ENCODE results near the gene XRN1. TPM values are rescaled to one million over a fixed set of nuclear protein-coding genes. Genes with fewer than 3 reads are reported as not detected.

Gene XRN1
- total RNA-seq, 4 donors from 2014 or later, result 32.2 to 89.6 (median 36.6) TPM

DNA sequence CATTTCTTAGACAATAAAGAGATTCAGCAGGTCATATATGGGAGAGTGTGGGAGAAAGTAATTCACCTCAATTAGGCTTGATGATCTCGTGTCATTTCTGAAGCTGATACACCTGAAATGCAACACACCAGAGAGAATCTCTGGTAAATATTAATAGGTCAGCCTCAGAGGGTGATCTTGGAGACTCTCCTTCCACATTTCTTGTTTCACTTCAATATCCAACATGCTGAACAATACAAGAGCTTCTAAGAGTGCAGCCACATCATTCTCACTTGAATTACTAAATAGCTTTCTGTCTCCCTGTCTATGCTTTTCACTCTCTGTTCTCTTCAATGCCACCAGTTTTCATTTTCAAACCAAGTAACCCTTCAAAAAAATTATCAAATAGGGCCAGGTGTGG is 151.3 kb downstream of the XRN1 start:
- Histone ChIP-seq H3K4me3 (no peak overlapping the region), H3K9me3 (no peaks in the 10 kb centered on the region), H3K27ac (no peak overlapping the region), H3K4me1 (no peaks in the 10 kb centered on the region), H3K27me3 (no peaks in the 10 kb centered on the region), H3K36me3 (no peaks in the 10 kb centered on the region)
- no peak for TF ChIP-seq EP300 (IDR thresholded peaks at IDR 0.05)
- TF ChIP-seq POLR2AphosphoS5 (IDR thresholded peaks at IDR 0.05), result no peak
- TF ChIP-seq CTCF (IDR thresholded peaks at IDR 0.05), result no peak
- DNase-seq (ENCODE audit: low spot score in 2 of 2), result no peak
- 83% methylated on average over 1 of the region's 1 CpG for WGBS

- Histone ChIP-seq H3K4me1 (no peaks in the 10 kb centered on the region), H3K27ac (no peak overlapping the region), H3K4me3 (no peak overlapping the region), H3K36me3 (no peaks in the 10 kb centered on the region), H3K27me3 (no peaks in the 10 kb centered on the region), H3K9me3 (peaks cover 8% of the 10 kb centered on the region)
- DNase-seq (ENCODE audit: low spot score in 2 of 2), result no peak
- TF ChIP-seq POLR2A (IDR thresholded peaks at IDR 0.05) (no peak), POLR2AphosphoS5 (IDR thresholded peaks at IDR 0.05) (no peak), EP300 (IDR thresholded peaks at IDR 0.05) (no peak), CTCF (IDR thresholded peaks at IDR 0.05) (no peak)
- 77% methylated on average over 5 of the region's 5 CpGs for WGBS
These were observed 159.8 kb downstream of the XRN1 start for GRCh38 chr3:142287866-142288638.

DNA sequence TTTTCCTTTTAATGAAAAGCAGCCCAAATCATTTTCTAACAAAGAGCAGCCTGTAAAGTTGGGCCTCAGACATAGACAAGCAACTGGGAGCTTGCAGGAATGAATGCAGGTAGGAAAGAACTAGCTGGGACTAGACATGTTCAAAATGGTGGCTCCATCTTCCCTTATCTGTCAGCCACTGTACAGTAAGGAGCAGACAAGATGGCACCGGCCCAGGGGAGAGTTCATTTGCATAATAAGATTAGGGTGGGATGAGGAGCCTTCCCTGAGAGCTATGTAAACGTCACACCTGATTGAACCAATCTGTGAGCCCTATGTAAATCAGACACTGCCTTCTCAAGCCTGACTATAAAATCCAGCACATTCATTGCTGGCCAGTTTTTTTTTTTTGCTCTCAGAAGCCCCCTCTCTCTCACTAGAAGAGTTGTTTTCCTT is 162.7 kb downstream of the XRN1 start:
- peaks cover 8% of the 10 kb centered on the region for H3K9me3 ChIP-seq
- H3K27me3 ChIP-seq, result no peaks in the 10 kb centered on the region
- TF ChIP-seq POLR2AphosphoS5 (IDR thresholded peaks at IDR 0.05) (no peak), CTCF (IDR thresholded peaks at IDR 0.05) (no peak), POLR2A (IDR thresholded peaks at IDR 0.05) (no peak), EP300 (IDR thresholded peaks at IDR 0.05) (no peak)
- WGBS, result 64% methylated on average over 2 of the region's 2 CpGs
- H3K36me3 ChIP-seq, result no peaks in the 10 kb centered on the region
- no peaks in the 10 kb centered on the region for H3K4me1 ChIP-seq
- DNase-seq (ENCODE audit: low spot score in 2 of 2), result no peak
- H3K4me3 ChIP-seq, result no peak overlapping the region
- H3K27ac ChIP-seq, result no peak overlapping the region

DNA sequence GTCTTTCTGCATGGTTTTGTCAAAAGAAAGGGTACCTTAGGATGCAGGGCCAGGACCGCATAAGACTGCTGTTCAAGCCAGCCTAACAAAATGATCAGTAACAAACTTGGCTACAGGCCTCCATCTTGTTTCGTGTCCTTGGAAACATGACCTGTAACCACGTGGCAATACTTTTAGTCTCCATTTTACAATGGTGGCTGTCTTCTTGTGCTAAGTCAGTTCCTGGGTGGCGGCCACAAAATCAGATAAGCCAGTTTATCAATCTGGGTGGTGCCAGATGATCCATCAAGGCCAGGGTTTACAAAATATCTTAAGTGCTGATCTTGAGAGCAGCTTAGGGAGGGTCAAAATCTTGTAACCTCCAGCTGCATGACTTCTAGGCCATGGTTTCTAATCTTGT is 165.3 kb downstream of the XRN1 start:
- 84% methylated on average over 4 of the region's 4 CpGs for WGBS
- no peaks in the 10 kb centered on the region for H3K4me1 ChIP-seq
- TF ChIP-seq CTCF (IDR thresholded peaks at IDR 0.05), result no peak
- no peak for TF ChIP-seq POLR2AphosphoS5 (IDR thresholded peaks at IDR 0.05)
- TF ChIP-seq POLR2A (IDR thresholded peaks at IDR 0.05), result no peak
- no peak for TF ChIP-seq EP300 (IDR thresholded peaks at IDR 0.05)
- H3K27ac ChIP-seq, result no peak overlapping the region
- no peaks in the 10 kb centered on the region for H3K36me3 ChIP-seq
- DNase-seq (ENCODE audit: low spot score in 2 of 2), result no peak
- H3K4me3 ChIP-seq, result no peak overlapping the region
- H3K27me3 ChIP-seq, result no peaks in the 10 kb centered on the region
- no peaks in the 10 kb centered on the region for H3K9me3 ChIP-seq

DNA sequence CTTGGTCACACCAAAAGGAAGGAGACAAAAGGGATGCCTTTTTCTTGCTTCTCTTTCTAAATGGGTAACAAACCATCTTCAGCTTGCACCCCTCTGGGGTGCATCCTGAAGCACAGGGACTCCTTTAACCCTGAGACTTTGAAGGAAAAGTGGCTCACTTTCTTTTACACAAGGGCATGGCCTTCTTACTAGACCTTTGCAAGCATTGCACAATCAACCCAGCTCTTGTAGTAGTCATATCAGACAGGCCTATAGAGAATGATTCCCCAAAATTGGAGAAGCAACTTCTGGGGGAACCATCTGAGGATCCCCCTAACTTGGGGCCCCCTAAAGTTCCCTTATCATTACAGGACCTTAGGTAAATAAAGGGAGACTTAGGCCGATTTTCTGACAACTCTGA is 166.4 kb downstream of the XRN1 start:
- 88% methylated on average over 1 of the region's 1 CpG for WGBS

More for the DNA sequence above, 166.4 kb downstream of the XRN1 start:
- TF ChIP-seq POLR2AphosphoS5 (IDR thresholded peaks at IDR 0.05), result no peak
- TF ChIP-seq CTCF (IDR thresholded peaks at IDR 0.05), result no peak
- Histone ChIP-seq H3K4me1 (no peaks in the 10 kb centered on the region), H3K4me3 (no peak overlapping the region), H3K9me3 (no peaks in the 10 kb centered on the region), H3K27ac (no peak overlapping the region), H3K27me3 (no peaks in the 10 kb centered on the region), H3K36me3 (no peaks in the 10 kb centered on the region)
- DNase-seq (ENCODE audit: low spot score in 2 of 2), result no peak
